CD1c-positive myeloid dendritic cell (primary cell): Measurements from ENCODE around the gene PRRG2.
A peak's percentile ranks its signal among the peaks of the same experiment; 100 is the strongest.
"Not testable (repeated sequence)": the region's sequence is repeated elsewhere in the genome, so short reads cannot be mapped to it uniquely, and the experiment has no call there.

ENCODE experiments used
- DNase-seq: peaks from one replicate; pipeline ENCODE4 v3.0.0-alpha.2; 2016; ENCODE audit errors: extremely low spot score

The PRRG2 gene

DNA sequence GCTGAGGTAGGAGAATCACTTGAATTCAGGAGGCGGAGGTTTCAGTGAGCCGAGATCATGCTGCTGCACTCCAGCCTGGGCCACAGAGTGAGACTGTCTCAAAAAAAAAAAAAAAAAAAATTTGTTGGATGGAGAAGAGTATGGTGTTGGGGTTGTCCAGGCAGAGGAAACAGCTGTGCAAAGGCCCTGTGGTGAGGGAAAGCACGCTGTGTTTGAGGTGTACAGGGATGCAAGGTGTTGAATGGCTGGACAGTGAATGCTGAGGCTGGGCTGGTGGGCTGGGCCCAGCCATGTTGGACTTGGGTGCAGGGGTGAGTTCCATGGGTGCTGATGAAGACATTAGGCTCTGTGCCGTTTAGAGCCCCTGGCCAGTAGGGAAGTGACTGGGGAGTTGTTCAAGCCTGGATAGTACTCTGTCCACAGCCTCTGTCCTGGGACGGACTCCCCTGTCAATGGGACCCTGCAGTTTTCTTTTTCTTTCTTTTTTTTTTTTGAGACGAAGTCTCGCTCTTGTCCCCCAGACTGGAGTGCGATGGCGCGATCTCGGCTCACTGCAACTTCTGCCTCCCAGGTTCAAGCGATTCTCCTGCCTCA is 28.5 kb downstream of the PRRG2 start:
- DNase-seq = no peak

DNA sequence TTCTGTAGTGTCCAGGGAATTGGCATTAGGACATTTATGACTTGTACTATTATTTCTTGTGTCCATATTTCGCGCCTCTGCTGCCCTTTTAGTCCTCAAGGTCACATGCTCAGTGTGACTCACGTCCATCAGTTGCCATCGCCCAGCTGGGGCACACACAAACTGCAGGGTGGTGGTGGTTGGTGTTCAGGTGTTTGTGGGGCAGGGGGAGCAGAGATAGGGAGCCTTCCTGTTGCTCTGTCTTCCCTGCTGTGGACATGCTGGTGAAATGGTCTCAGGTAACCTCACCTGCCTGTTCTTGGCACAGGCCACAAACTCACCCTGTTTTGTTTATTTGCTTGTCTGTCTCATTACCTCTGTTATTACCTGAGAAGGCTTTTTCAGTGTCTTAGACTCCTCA is 32.3 kb downstream of the PRRG2 start:
- DNase-seq = peak; percentile 13

DNA sequence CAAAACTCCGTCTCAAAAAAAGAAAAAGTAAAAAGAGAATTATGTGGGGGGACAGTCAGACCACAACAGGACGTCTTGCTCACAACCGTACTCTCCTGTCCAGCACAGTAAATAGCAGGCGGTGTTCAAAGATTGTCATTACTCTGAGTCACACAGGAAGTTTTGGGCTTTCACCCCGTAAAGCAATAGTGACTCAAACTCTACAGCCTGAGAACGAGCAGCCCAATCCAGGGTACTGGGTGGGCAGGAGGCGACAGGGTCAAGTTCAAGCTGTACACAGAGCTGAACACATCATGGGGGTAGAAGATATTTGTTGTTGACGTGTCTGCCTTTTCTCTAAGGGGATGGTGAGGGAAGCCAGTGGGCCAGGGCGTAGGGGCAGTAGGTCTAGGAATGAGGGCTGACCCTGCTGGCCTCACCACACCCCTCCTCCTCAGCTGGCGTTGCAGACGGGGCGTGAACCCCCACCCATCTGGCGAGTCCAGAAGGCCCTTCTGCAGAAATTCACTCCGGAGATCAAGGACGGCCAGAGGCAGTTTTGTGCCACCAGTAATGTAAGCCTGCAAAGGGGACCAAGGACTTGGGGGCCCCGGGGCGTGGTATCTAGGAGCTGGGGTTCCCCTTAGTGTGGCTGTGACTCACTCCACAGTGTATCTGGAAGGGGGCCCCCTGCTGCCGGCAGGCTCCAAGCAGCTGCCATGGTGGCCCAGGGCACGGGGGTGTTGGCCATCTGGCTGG is 33.1 kb downstream of the PRRG2 start:
- DNase-seq = peak; percentile 33

DNA sequence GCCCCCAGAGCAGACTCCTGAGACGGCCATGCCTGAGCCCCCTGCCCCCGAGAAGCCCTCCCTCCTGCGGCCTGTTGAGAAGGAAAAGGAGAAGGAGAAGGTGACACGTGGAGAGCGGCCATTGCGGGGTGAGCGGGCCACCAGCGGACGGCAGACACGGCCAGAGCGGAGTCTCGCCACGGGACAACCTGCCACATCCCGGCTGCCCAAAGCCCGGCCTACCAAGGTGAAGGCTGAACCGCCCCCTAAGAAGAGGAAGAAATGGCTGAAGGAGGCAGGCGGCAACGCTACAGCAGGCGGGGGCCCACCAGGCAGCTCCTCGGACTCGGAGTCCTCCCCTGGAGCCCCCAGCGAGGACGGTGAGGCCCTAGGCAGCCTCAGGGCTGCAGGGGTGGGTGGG is 34.7 kb downstream of the PRRG2 start:
- DNase-seq = no peak

DNA sequence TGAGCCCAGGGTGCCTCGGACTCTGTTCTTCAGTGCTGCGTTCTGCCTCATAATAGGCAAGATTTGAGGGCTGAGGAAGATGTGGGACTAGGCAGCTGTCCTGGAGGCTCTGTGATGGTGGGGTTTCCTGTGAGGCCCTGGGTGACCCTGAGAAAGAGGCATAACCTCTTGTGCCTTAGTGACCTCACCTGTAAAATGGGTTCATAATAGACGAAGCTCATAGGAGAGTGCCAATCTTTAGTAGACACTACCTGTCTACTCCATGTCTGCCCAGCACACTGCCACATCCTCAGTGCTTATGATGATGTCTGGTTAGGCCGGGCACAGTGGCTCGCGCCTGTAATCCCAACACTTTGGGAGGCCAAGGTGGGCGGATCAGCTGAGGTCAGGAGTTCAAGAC is 35.4 kb downstream of the PRRG2 start:
- no peak for DNase-seq

DNA sequence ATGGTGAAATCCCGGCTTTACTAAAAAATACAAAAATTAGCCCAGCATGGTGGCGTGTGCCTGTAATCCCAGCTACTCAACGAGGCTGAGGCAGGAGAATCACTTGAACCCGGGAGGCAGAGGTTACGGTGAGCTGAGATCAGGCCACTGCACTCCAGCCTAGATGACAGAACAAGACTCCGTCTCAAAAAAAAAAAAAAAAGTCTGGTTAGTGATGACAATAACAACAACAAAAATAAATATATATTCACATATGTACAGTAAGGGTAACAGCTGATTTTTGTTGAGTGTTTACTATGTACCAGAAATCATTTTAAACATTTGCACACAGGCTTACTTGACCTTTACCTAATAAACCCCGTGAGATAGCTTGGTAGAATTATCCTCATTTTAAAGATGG is 35.8 kb downstream of the PRRG2 start:
- DNase-seq = no peak

DNA sequence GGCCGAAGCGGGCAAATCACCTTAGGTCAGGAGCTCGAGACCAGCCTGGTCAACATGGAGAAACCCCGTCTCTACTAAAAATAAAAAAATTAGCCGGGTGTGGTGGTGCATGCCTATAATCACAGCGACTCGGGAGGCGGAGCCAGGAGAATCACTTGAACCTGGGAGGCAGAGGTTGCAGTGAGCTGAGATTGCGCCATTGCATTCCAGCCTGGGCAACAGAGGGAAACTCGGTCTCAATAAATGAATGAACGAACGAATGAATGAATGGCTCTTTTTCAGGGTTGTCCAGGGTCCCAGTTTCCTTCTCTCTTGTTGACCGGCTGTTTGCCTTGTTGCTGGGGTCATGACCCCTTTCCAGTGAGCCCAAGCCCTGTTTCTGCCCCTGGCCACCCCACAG is 36.7 kb downstream of the PRRG2 start:
- not testable (repeated sequence) for DNase-seq

DNA sequence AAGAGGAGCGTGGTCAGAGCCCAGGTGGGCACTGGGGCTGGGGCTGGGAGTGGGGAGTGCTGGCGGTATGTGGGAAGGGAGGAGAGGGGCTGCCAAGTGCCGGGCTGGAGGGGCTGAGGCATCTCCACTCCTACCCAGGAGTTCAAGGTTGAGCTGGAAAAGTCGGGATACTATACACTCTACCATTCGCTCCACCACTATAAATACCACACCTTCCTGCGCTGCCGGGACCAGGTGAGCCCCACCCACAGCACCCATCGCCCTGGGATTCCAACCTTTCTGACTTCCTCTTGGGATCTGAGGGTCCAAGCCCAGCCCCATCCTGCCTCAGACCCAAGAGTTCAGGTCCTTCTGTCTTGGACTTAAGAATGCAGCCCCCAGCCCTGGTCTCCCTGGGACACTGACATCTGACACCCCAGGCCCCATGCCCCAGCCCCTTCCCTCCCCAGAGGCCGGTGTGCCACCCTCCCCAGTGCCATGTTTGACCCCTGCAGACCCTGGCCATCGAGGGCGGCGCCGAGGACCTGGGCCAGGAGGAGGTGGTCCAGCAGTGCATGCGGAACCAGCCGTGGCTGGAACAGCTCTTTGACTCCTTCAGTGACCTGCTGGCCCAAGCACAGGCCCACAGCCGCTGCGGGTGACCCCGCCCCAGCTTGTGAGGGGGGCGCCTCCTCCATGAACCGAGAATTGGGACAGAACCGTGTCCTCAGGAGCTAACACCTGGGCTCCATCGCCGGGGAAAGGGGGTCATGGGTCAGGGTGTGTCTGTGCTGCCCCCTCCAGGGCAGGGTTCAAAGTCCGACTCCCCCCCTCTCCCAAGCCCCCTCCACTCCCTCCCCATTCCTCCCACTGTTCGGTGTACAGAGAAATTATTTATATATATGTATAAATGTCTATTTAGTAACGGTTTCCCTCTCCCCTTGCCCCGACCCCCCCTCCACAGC is 44.1 kb downstream of the PRRG2 start:
- DNase-seq = no peak

DNA sequence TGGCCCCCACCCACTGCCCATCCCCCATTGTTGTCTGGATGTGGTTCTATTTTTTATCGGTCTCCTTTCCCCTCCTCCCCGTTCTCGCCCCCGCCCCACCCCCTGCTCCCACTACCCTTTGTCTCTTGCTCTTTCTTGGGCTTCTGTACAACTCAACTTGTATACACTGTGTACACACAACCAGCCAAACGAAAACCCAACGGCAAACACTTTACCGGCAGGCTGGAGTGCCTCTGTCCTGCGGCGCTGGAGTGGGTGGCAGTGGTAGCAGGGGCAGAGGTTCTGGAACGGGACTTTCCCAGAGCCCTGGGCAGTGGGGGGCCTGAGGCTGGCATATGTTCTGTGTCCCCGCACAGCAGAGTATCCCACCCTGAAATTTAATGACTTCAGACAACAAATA is 45.1 kb downstream of the PRRG2 start:
- DNase-seq = no peak

DNA sequence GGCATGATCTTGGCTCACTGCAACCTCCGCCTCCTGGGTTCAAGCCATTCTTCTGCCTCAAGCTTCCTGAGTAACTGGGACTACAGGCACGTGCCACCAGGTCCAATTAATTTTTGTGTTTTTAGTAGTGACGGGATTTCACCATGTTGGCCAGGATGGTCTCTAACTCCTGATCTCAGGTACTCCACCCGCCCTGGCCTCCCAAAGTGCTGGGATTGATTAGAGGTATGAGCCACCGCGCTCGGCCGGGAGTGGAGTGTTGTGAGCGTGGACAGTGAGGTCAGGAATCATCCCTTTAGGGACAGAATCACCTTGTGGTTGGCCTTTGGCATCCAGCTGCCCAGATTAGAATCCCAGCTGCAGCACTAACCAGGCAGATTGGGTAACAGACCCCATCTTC is 48.5 kb downstream of the PRRG2 start:
- no peak for DNase-seq

DNA sequence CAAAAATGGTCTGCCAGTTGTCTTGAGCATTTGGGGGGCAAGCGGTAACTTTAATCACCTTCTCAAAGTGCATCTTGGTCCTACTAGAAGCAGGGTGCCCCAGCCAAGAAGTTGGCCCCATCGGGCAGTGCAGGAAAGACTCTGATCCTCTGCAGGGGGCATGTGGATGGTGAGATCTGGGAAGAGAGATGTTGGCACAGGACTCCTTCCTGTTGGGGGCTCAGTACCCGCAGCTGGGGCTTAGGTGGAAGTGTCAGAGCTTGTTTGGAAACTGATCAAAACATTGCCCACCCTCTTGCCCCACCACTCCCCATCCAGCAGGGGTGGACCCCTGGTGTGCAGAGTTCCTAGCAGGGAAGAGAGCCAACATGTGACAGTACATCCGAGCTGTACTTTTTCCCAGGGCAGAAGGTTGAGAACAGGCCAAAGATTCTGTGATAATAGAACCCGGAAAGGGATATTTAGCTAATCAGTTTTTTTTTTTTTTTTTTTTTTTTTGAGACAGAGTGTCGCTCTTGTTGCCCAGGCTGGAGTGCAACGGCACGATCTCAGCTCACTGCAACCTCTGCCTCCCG is 50.0 kb downstream of the PRRG2 start:
- DNase-seq = no peak

DNA sequence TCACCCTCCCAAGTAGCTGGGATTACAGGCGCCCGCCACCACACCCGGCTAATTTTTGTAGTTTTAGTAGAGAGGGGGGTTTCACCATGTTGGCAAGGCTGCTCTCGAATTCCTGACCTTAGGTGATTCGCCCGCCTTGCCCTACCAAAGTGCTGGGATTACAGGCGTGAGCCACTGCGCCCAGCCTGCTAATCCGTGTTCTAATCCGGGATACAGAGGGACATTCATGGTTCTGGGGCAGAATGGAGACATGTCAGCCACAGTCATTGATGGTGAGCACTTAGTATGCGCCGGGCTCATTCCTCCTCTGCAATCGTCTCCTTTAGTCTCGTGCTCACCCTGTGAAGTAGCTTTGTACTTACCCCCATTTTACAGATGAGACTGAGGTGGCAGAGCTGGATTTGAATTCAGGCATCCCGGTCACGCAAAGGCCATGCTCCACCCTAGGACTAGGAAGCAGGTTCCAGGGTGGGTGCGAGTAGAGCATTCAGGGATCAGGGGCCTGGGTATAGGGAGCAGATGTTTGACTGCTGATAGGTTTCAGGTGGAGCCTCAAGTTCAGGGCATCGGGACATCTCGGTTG is 50.6 kb downstream of the PRRG2 start:
- no peak for DNase-seq

DNA sequence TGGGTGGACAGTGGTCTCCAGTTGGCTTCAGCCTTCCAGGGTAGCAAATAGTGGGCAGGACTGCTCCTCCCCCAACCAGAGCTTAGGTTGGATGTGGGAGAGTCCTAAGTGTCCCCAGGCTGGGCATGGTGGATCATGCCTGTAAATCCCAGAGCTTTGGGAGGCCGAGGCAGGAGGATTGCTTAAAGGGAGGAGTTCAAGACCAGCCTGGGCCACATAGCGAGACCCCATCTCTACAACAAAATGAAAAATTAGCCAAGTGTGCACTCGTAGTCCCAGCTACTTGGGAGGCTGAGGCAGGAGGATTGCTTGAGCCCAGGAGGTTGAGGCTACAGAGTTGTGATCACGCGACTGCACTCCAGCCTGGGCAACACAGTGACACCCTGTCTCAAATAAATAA is 51.5 kb downstream of the PRRG2 start:
- no peak for DNase-seq

DNA sequence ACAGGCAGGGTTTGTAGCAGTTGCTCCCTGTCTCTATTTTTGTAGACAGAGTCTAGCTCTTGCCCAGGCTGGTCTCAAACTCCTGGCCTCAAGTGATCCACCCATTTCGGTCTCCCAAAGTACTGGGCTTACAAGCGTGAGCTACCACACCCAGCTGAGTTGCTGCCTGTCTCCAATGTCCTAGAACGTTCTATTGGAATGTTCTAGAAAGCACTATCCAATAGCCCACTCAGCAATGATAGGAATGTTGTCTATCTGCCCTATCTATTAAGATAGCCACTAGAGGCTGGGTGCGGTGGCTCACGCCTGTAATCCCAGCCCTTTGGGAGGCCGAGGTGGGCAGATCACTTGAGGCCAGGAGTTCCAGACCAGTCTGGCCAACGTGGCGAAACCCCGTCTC is 52.2 kb downstream of the PRRG2 start:
- DNase-seq = not testable (repeated sequence)

DNA sequence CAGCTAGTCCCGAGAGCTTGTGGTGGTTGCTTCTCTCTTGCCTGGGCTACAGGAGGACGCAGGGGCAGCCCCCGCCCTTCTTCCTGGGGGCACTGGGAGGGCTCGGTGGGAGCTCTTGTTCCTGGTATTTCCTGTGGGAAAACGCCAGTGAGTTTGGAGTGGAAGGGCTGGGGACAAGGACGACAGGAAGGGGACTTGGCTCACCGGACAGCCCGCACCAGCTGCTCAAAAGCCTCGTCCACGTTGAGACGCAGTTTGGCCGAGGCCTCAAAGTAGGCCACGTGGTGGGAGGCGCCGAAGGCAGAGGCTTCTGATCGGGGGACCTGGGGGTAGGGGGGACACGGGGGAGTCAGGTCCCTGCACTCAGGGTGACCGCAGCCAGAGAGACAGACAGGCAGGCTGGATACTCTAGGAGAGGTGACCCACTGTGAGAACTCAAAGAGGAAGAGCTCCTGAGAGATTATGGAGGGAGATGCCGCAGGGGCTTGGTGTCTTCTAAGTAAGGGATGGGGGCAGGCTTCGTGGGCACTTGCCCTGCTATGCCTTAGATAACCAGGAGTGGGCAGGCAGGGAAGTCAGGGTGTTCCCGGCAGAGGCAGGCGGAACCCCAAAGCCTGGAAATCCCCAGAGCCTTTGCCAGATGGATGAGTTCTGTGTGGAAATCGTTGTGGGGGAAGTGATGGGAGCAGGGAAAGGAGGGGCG is 54.6 kb downstream of the PRRG2 start:
- DNase-seq = peak; percentile 34

DNA sequence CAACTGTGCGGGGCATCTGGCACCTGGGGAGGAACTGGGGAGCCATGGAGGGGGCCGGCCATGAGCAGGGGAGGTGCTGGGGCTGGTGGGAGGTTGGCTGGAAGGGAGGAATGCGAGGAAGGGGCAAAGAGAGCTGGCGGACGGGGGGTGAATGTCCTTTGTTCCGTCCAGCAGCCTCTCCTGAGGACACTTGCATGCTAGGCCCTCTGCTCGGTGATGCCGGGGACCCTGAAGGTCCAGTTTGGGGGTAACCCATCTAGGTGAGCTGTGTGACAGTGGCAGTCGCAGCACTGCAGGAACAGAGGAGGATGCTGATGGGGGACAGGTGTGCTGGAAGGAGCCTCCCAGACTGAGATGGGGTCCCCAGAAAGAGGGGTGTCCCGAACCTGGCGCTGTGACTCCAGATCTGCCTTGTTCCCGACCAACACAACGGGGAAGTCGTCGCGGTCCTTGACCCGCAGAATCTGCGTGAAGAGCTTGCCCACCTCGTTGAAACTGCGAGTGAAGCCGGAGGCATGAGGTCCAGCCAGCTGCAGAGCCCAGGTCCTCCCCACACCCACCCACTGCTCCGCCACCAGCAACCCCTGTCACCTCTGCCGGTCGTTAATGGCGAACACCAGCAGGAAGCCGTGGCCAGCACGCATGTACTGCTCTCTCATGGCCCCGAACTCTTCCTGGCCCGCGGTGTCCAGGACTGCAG is 55.3 kb downstream of the PRRG2 start:
- no peak for DNase-seq

DNA sequence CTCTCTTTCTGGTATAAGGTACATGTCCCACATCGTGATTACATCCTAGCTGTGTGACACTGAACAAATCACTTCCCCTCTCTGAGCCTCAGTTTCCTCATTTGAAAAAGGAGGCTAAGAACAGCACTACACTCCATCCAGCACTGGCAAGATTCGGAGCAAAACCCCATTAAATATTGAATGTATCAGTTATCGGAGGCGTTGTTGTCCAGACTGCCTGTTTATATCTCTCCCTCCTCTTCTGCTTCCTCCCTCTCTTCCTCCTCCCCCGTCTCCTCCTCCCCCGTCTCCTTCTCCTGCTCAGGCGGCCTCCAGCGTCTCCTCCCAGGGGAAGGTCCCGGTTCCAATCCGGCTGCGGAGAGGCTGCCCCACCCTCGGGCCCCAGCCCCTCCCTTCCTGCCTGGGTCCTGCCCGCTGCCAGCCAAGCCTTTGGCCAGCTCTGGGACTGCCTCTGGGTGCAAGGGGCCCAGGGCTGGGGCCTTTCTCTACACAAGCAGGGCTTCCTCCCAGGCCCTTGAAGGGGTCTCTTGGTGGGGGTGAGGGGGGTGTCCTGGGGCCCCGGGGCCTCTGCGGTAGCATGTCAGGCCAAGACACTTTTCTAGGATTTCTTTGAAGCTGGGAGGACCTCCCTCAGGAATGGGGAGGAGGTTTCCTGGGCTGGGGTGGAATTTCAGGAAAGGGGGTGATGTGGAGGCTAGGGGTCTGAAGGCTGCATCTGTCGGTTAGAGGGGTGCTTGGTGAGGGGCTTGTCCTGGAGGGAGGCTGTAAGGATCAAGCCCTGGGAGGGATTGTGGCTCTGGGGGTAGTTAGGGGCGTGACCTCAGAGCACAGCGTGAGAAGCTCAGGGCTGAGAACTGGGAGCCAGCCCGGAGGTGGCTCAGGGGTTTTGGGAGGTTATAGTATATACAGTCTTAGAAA is 57.0 kb downstream of the PRRG2 start:
- peak; percentile 49 for DNase-seq

DNA sequence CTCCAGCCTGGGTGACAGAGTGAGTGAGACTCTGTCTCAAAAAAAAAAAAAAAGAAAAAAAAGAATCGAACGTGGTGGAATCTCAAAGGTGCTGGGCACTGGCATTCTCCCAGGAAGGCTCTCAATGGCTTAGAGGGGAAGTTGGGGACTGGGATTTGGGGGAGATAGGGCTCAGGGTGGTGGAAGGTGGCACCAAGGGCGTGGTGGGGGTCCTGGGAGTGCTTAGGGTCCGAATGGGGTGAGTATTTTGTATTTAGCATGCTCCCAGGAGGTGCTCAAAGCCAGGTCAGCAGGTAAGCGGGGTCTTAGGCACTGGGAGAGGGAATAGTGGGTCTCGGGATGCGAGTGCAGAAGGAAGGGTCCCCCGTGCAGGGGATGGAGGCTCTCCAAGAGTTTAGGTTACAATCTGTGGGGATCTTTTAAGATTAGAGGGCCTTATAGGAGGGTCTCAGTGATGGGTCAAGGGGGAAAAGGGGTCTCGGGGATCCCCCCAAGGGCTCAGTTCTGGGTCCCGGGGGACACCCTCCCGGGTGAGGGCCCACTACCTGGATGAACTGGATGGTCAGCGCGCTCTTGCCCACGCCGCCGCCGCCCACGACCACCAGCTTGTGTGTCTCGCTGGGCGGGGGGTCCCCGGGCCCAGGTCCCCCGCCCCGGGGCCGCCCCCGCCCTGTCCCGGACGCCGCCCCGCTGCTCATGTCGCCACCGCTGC is 58.4 kb downstream of the PRRG2 start:
- no peak for DNase-seq
